ENCODE measurements around the gene WDR64.

- no peak for TF ChIP-seq POLR2A (IDR thresholded peaks at IDR 0.05; ENCODE audit: extremely low read depth, insufficient read length)
- TF ChIP-seq CTCF (IDR thresholded peaks at IDR 0.05; ENCODE audit: low read depth, low read length) = no peak
Observed at GRCh38 chr1:241789061-241789460, 137.0 kb downstream of the WDR64 start.

All from NB4 (cell line).